Keratinocyte (primary cell): Measurements from ENCODE around the gene ADCK1.

Experiments used
- CTCF ChIP-seq, 3 experiments: IDR thresholded peaks in 1 of 3; conservative IDR thresholded peaks in 1 of 3; optimal IDR thresholded peaks in 1 of 3; 2 replicates in 2 of 3; 3 replicates in 1 of 3; pipeline versions ENCODE3 to v1.5.1; 2011; ENCODE audit warnings: low read length in 3 of 3, mild to moderate bottlenecking in 3 of 3, moderate library complexity in 2 of 3, control low read depth in 1 of 3, inconsistent platforms in 1 of 3; ENCODE audit not compliant: insufficient read depth in 2 of 3; ENCODE audit errors: extremely low read depth in 1 of 3
- EZH2 ChIP-seq: IDR thresholded peaks from one replicate; pipeline ENCODE4 v1.6.1; 2012; ENCODE audit warnings: inconsistent platforms, mild to moderate bottlenecking, low read length, moderate library complexity

GRCh38 chr14:77752266-77752665 lies 47.6 kb upstream of the ADCK1 start:
- TF ChIP-seq CTCF (optimal IDR thresholded peaks at IDR 0.05 in 1 of 3, IDR thresholded peaks at IDR 0.05 in 1 of 3, conservative IDR thresholded peaks at IDR 0.05 in 1 of 3; ENCODE audit: extremely low read depth in 1 of 3, insufficient read depth in 2 of 3, low read length in 3 of 3) (no peak), EZH2 (no peak)
